CD4-positive, alpha-beta memory T cell (primary cell): ENCODE measurements around the gene FBXL16. TPM values are rescaled to one million over a fixed set of nuclear protein-coding genes. Genes with fewer than 3 reads are reported as not detected.

Experiments used
- CTCF ChIA-PET: fragments of 350-600 bp; sonication (Branson Sonifier 250); formaldehyde crosslinking; loops from one replicate; lab custom pipeline; 2021; ENCODE audit warnings: inconsistent platforms; ENCODE audit not compliant: partially characterized antibody; lab: Charles Lee
- POLR2A ChIA-PET: fragments of 350-600 bp; sonication (Branson Sonifier 250); formaldehyde crosslinking; loops from one replicate; lab custom pipeline; 2021; ENCODE audit not compliant: partially characterized antibody; lab: Charles Lee
- DNase-seq, 5 donors: peaks; one replicate each; pipeline versions ENCODE4 v3.0.0 to v3.0.0-alpha.2; 2020 to 2022; ENCODE audit warnings: mixed read lengths in 1 of 5
- H3K27ac ChIP-seq: one replicate; pipeline ENCODE4 v1.7.0; 2013; ENCODE audit warnings: low read depth, low read length
- H3K27me3 ChIP-seq: 2 replicates; pipeline ENCODE4 v1.7.0; 2013; ENCODE audit warnings: mild to moderate bottlenecking, low read length, moderate library complexity; ENCODE audit not compliant: insufficient read depth
- H3K36me3 ChIP-seq: 2 replicates; pipeline ENCODE4 v1.7.0; 2013; ENCODE audit warnings: mild to moderate bottlenecking, low read length, moderate library complexity; ENCODE audit not compliant: insufficient read depth
- H3K4me1 ChIP-seq: 2 replicates; pipeline ENCODE4 v1.7.0; 2013; ENCODE audit warnings: mild to moderate bottlenecking, low read length, moderate library complexity; ENCODE audit not compliant: insufficient read depth
- H3K4me3 ChIP-seq, 2 donors: one replicate each; pipeline ENCODE4 v1.7.0; 2013; ENCODE audit warnings: low read length in 2 of 2, mild to moderate bottlenecking in 1 of 2
- H3K9me3 ChIP-seq, 2 donors: one replicate each; pipeline ENCODE4 v1.7.0; 2013; ENCODE audit warnings: low read length in 2 of 2, control low read depth in 1 of 2; ENCODE audit not compliant: control insufficient read depth in 1 of 2
- H3K27ac Mint-ChIP-seq, 7 donors: one replicate each; pipeline ENCODE4 v1.8.0; 2020 to 2021; ENCODE audit warnings: mixed read lengths in 7 of 7, mild to moderate bottlenecking in 6 of 7, inconsistent platforms in 3 of 7, moderate library complexity in 3 of 7
- H3K27me3 Mint-ChIP-seq, 2 donors: one replicate each; pipeline ENCODE4 v1.8.0; 2020 to 2021; ENCODE audit warnings: mixed read lengths in 2 of 2
- H3K36me3 Mint-ChIP-seq, 2 donors: one replicate each; pipeline ENCODE4 v1.8.0; 2020 to 2021; ENCODE audit warnings: mixed read lengths in 2 of 2, inconsistent platforms in 1 of 2, mild to moderate bottlenecking in 1 of 2
- H3K4me1 Mint-ChIP-seq, 4 donors: one replicate each; pipeline ENCODE4 v1.8.0; 2020 to 2021; ENCODE audit warnings: mixed read lengths in 4 of 4, mild to moderate bottlenecking in 1 of 4
- H3K4me3 Mint-ChIP-seq, 8 donors: one replicate each; pipeline ENCODE4 v1.8.0; 2020 to 2021; ENCODE audit warnings: mixed read lengths in 8 of 8, mild to moderate bottlenecking in 7 of 8, moderate library complexity in 6 of 8, inconsistent platforms in 3 of 8
- H3K9me3 Mint-ChIP-seq, 8 donors: one replicate each; pipeline ENCODE4 v1.8.0; 2020 to 2021; ENCODE audit warnings: mixed read lengths in 8 of 8, mild to moderate bottlenecking in 5 of 8, inconsistent platforms in 3 of 8, moderate library complexity in 1 of 8
- intact Hi-C: fragments of 100-400 bp; cut with micrococcal nuclease; formaldehyde crosslinking; loops from one replicate; pipeline ENCODE4 v1.15.1; 2023
- polyA plus RNA-seq, 2 donors: library from polyadenylated mRNA; unstranded; fragments of 300-500 nt; fragmentation: Illumina TruSeq; gene quantifications; one replicate each; pipeline ENCODE4 v1.2.3, GENCODE V29; 2021
- total RNA-seq, 2 experiments: library from RNA; stranded (reverse); gene quantifications; one replicate each; pipeline ENCODE4 v1.2.3, GENCODE V29; 2021

Gene FBXL16
- total and polyA plus RNA-seq, 4 experiments from 2014 or later: 9.3 to 59.5 (median 48.5) TPM

GRCh38 chr16:718922-719321, 13.3 kb upstream of the FBXL16 start:
- H3K27me3 ChIP-seq: no peaks in the 10 kb centered on the region
- intact Hi-C loops: no loop called here
- peaks cover 3 to 38% (median 12%) of the 10 kb centered on the region in 4 donors for H3K4me1 Mint-ChIP-seq
- no peaks in the 10 kb centered on the region for H3K27me3 Mint-ChIP-seq
- H3K27ac Mint-ChIP-seq: peak overlapping the region in 6 of 7 donors; percentile 9 to 91 (median 82)
- H3K4me3 Mint-ChIP-seq: peak overlapping the region in 6 of 8 donors; percentile 26 to 85 (median 76)
- peaks cover 40% of the 10 kb centered on the region for H3K4me1 ChIP-seq
- H3K27ac ChIP-seq: no peak overlapping the region
- peaks cover 0 to 2% (median 0%) of the 10 kb centered on the region in 8 donors for H3K9me3 Mint-ChIP-seq
- H3K9me3 ChIP-seq: no peaks in the 10 kb centered on the region
- no peak for DNase-seq
- CTCF ChIA-PET: interaction anchor here (1.5 to 4.5 kb wide), 2 partner anchors 13 to 22 kb away, joined by 3 to 27 read pairs; partner anchors contain the start of gene CIAO3
- no peaks in the 10 kb centered on the region for H3K36me3 ChIP-seq
- no peaks in the 10 kb centered on the region for H3K36me3 Mint-ChIP-seq
- no peak overlapping the region for H3K4me3 ChIP-seq
- POLR2A ChIA-PET: interaction anchor here (1.5 to 12.9 kb wide), 3 partner anchors 6 to 26 kb away, joined by 5 to 166 read pairs (median 71); partner anchors contain the start of genes ANTKMT, CCDC78, HAGHL and WDR24

- CTCF ChIA-PET: interaction anchor here (1.5 kb wide), 1 partner anchor 14 kb away, joined by 3 read pairs; no protein-coding TSS in a partner anchor
- H3K4me3 Mint-ChIP-seq: peak overlapping the region in 2 of 8 donors; percentile 69 to 70
- POLR2A ChIA-PET: interaction anchor here (9.0 to 12.9 kb wide), 2 partner anchors 6 to 25 kb away, joined by 71 to 166 read pairs; partner anchors contain the start of genes ANTKMT, CCDC78, HAGHL and WDR24
- peaks cover 40% of the 10 kb centered on the region for H3K4me1 ChIP-seq
- H3K4me1 Mint-ChIP-seq: peaks cover 3 to 35% (median 12%) of the 10 kb centered on the region in 4 donors
- no peak for DNase-seq
- H3K36me3 Mint-ChIP-seq: no peaks in the 10 kb centered on the region
- no peak overlapping the region for H3K27ac ChIP-seq
- no peaks in the 10 kb centered on the region for H3K27me3 ChIP-seq
- peaks cover 0 to 2% (median 0%) of the 10 kb centered on the region in 8 donors for H3K9me3 Mint-ChIP-seq
- intact Hi-C loops: no loop called here
- H3K27me3 Mint-ChIP-seq: no peaks in the 10 kb centered on the region
- no peaks in the 10 kb centered on the region for H3K9me3 ChIP-seq
- H3K36me3 ChIP-seq: no peaks in the 10 kb centered on the region
- H3K4me3 ChIP-seq: no peak overlapping the region
- H3K27ac Mint-ChIP-seq: no peak overlapping the region
Measured at GRCh38 chr16:718389-718788, 12.8 kb upstream of the FBXL16 start.

GRCh38 chr16:717450-718245, 12.0 kb upstream of the FBXL16 start:
- Mint-ChIP-seq H3K4me1 (peaks cover 3 to 33% (median 14%) of the 10 kb centered on the region in 4 donors), H3K36me3 (no peaks in the 10 kb centered on the region), H3K27me3 (peaks cover 0 to 3% of the 10 kb centered on the region in 2 donors), H3K9me3 (peaks cover 0 to 2% (median 0%) of the 10 kb centered on the region in 8 donors), H3K27ac (no peak overlapping the region), H3K4me3 (no peak overlapping the region)
- CTCF ChIA-PET: interaction anchor here (0.7 to 2.0 kb wide), 3 partner anchors 19 to 33 kb away, joined by 3 to 7 read pairs (median 4); partner anchors contain the start of gene CIAO3
- intact Hi-C loops: no loop called here
- H3K9me3 ChIP-seq: no peaks in the 10 kb centered on the region
- H3K27ac ChIP-seq: no peak overlapping the region
- POLR2A ChIA-PET: interaction anchor here (0.9 to 9.0 kb wide), 3 partner anchors 7 to 25 kb away, joined by 3 to 71 read pairs (median 23); partner anchors contain the start of genes ANTKMT, CCDC78 and HAGHL
- H3K4me3 ChIP-seq: no peak overlapping the region
- no peaks in the 10 kb centered on the region for H3K27me3 ChIP-seq
- H3K36me3 ChIP-seq: no peaks in the 10 kb centered on the region
- DNase-seq: no peak
- H3K4me1 ChIP-seq: peaks cover 40% of the 10 kb centered on the region

GRCh38 chr16:716768-717325, 11.2 kb upstream of the FBXL16 start:
- ChIA-PET CTCF (interaction anchor here (1.0 to 2.0 kb wide), 4 partner anchors 20 to 34 kb away, joined by 4 to 7 read pairs (median 6); partner anchors contain the start of gene CIAO3), POLR2A (interaction anchor here (0.8 to 9.0 kb wide), 6 partner anchors 8 to 71 kb away, joined by 3 to 71 read pairs (median 8); partner anchors contain the start of genes ANTKMT, CCDC78, CHTF18 and CIAO3)
- Histone ChIP-seq H3K27me3 (no peaks in the 10 kb centered on the region), H3K4me1 (peaks cover 35% of the 10 kb centered on the region), H3K36me3 (no peaks in the 10 kb centered on the region), H3K9me3 (no peaks in the 10 kb centered on the region), H3K4me3 (no peak overlapping the region), H3K27ac (no peak overlapping the region)
- no peaks in the 10 kb centered on the region for H3K9me3 Mint-ChIP-seq
- H3K4me3 Mint-ChIP-seq: peak overlapping the region in 3 of 8 donors; percentile 46 to 59 (median 48)
- peaks cover 3 to 31% (median 14%) of the 10 kb centered on the region in 4 donors for H3K4me1 Mint-ChIP-seq
- peaks cover 0 to 4% of the 10 kb centered on the region in 2 donors for H3K27me3 Mint-ChIP-seq
- no peaks in the 10 kb centered on the region for H3K36me3 Mint-ChIP-seq
- DNase-seq: no peak
- intact Hi-C loops: no loop called here
- H3K27ac Mint-ChIP-seq: no peak overlapping the region

GRCh38 chr16:716200-716568, 10.6 kb upstream of the FBXL16 start:
- ChIA-PET POLR2A (interaction anchor here (0.8 to 9.0 kb wide), 8 partner anchors 9 to 79 kb away, joined by 3 to 71 read pairs (median 8); partner anchors contain the start of genes ANTKMT, CCDC78, CHTF18 and CIAO3), CTCF (interaction anchor here (0.8 to 2.0 kb wide), 8 partner anchors 9 to 71 kb away, joined by 3 to 7 read pairs (median 4); partner anchors contain the start of gene CIAO3)
- Mint-ChIP-seq H3K4me3 (peak overlapping the region; percentile 31 to 73 (median 58)), H3K4me1 (peaks cover 3 to 31% (median 14%) of the 10 kb centered on the region in 4 donors), H3K36me3 (no peaks in the 10 kb centered on the region), H3K27me3 (peaks cover 0 to 4% of the 10 kb centered on the region in 2 donors), H3K9me3 (no peaks in the 10 kb centered on the region), H3K27ac (peak overlapping the region in 1 of 7 donors; percentile 44)
- Histone ChIP-seq H3K9me3 (no peaks in the 10 kb centered on the region), H3K27ac (no peak overlapping the region), H3K4me3 (no peak overlapping the region), H3K4me1 (peaks cover 32% of the 10 kb centered on the region), H3K36me3 (no peaks in the 10 kb centered on the region), H3K27me3 (no peaks in the 10 kb centered on the region)
- intact Hi-C loops: no loop called here
- no peak for DNase-seq

GRCh38 chr16:715477-716199, 10.0 kb upstream of the FBXL16 start:
- POLR2A ChIA-PET: interaction anchor here (0.9 to 9.0 kb wide), 10 partner anchors 9 to 79 kb away, joined by 3 to 71 read pairs (median 4); partner anchors contain the start of genes ANTKMT, CCDC78, CIAO3 and HAGHL
- Histone ChIP-seq H3K27me3 (peaks cover 5% of the 10 kb centered on the region), H3K4me3 (peak overlapping the region in 1 of 2 donors; percentile 43), H3K36me3 (no peaks in the 10 kb centered on the region), H3K9me3 (no peaks in the 10 kb centered on the region), H3K4me1 (peaks cover 29% of the 10 kb centered on the region), H3K27ac (no peak overlapping the region)
- DNase-seq: no peak
- Mint-ChIP-seq H3K27me3 (peaks cover 0 to 4% of the 10 kb centered on the region in 2 donors), H3K27ac (peak overlapping the region in 2 of 7 donors; percentile 35 to 44), H3K36me3 (no peaks in the 10 kb centered on the region), H3K9me3 (no peaks in the 10 kb centered on the region), H3K4me1 (peaks cover 3 to 30% (median 14%) of the 10 kb centered on the region in 4 donors), H3K4me3 (peak overlapping the region; percentile 39 to 73 (median 56))
- CTCF ChIA-PET: interaction anchor here (0.8 to 2.0 kb wide), 10 partner anchors 8 to 71 kb away, joined by 3 to 7 read pairs (median 4); partner anchors contain the start of gene CIAO3
- intact Hi-C loops: no loop called here
